Skeletal muscle satellite cell (primary cell): Measurements from ENCODE around the gene SCRT2.

Experiments used
- H3K27me3 ChIP-seq: 2 replicates; pipeline ENCODE4 v1.7.0; 2013; ENCODE audit warnings: low read length; ENCODE audit not compliant: control insufficient read depth, insufficient read depth
- H3K36me3 ChIP-seq: 2 replicates; pipeline ENCODE4 v1.7.0; 2013; ENCODE audit warnings: mild to moderate bottlenecking, control low read depth, low read length; ENCODE audit not compliant: insufficient read depth
- H3K4me1 ChIP-seq: 2 replicates; pipeline ENCODE4 v1.7.0; 2013; ENCODE audit warnings: low read length; ENCODE audit not compliant: control insufficient read depth, insufficient read depth
- H3K4me2 ChIP-seq: 2 replicates; pipeline ENCODE4 v1.7.0; 2013; ENCODE audit warnings: mild to moderate bottlenecking, low read length
- H3K4me3 ChIP-seq: 2 replicates; pipeline ENCODE4 v1.7.0; 2013; ENCODE audit warnings: low read length
- H3K9ac ChIP-seq: 2 replicates; pipeline ENCODE4 v1.7.0; 2013; ENCODE audit warnings: mild to moderate bottlenecking, low read depth, low read length, moderate library complexity
- H3K9me3 ChIP-seq: replicated peaks from 2 replicates; pipeline ENCODE4 v1.7.0; 2013; ENCODE audit warnings: mild to moderate bottlenecking, control low read depth, low read length

SCRT2 gene

DNA sequence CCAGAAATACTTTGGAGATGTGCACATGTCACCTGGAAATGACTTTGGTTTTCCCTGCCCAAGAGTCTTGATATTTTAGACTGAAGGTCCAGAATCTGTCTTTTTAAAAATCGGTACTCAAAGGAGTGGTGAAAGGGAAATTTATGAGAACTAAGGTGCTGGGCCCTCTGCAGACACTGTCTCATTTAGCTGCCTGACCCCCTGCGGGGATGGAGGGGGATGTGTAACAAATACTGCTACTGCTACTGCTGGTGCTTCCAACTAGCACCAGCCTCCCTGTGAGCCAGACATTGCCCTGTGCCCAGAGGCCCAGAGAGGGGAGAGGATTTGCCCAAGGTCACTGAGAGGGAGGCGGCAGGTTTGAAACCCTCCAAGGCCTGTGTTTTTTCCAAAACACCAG, 7.0 kb downstream of the SCRT2 start:
- Histone ChIP-seq H3K9me3 (no peaks in the 10 kb centered on the region), H3K4me1 (no peaks in the 10 kb centered on the region), H3K27me3 (peaks cover 81% of the 10 kb centered on the region), H3K36me3 (no peaks in the 10 kb centered on the region), H3K9ac (no peak overlapping the region), H3K4me3 (no peak overlapping the region), H3K4me2 (no peak overlapping the region)

DNA sequence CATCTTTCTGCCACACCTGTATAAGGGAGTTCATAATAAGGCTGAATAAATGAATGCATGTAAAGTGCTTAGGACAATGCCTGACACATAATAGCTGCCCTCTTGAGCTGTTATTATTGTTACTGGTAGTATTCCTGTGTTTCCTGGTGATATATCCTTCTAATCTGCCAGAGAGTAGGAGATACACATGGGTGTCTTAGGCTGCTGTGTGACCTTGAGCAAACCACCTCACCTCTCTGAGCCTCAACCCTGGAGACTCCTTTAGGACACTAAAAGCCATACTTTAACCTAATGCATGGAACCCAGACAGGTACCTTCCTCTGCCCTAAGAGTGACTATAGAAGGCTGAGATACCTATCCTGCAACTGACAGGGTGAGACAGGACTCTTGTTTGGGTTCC, 7.6 kb downstream of the SCRT2 start:
- no peak overlapping the region for H3K9ac ChIP-seq
- peaks cover 81% of the 10 kb centered on the region for H3K27me3 ChIP-seq
- H3K4me1 ChIP-seq = no peaks in the 10 kb centered on the region
- no peaks in the 10 kb centered on the region for H3K36me3 ChIP-seq
- H3K4me2 ChIP-seq = no peak overlapping the region
- H3K9me3 ChIP-seq = no peaks in the 10 kb centered on the region
- H3K4me3 ChIP-seq = no peak overlapping the region

DNA sequence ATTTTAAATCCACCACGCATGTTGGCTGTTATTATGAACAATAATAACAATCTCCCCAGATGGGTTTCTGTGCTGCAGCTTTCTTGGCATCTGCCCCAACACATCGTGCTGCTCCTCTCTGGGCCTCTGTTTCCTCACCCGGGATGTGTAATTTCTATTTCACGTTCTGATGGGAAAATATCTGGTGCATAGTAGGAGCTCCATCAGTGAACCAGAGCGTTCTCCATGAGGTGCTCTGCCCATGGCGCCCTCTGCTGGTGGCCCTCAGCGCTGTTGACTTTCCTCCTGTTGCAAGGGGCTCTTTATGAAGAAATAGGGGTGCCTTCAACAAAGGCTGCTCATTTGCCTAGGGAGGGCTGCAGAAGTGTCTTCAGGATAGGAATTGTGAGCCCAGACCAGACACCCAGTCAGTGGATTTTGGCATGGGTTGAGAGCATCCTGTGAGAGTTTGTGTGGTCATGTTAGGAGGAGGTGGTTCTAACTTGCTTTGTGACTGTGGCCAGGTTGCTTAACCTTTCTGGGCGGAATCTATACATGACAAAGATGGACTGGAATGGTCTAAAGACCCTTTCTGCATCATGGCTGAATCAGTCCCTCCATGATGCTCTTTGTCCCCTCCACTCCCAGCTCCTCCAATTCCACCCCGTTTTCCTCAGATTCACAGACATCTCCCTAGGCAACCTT, 8.1 kb downstream of the SCRT2 start:
- no peaks in the 10 kb centered on the region for H3K9me3 ChIP-seq
- H3K9ac ChIP-seq = no peak overlapping the region
- H3K4me3 ChIP-seq = no peak overlapping the region
- no peaks in the 10 kb centered on the region for H3K36me3 ChIP-seq
- no peak overlapping the region for H3K4me2 ChIP-seq
- peaks cover 84% of the 10 kb centered on the region for H3K27me3 ChIP-seq
- H3K4me1 ChIP-seq = no peaks in the 10 kb centered on the region

DNA sequence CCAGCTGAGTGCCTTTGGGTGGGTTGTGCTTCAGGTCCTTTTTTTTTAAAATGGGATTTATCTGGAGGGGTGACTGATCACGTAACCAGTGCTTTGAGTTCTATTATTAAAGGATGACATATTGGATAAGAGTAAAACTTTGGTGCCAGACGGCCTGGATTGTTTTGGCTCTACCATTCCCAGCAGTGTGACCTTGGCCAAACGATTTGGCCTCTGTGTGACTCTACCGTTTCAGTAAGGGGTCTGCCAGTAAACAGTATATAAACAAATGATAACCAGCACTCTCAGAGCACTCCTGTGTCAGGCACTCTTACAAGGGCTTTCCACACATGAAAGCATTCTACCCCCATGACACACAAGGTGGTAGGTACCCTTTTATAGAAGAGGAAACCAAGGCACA, 8.7 kb downstream of the SCRT2 start:
- H3K4me1 ChIP-seq = no peaks in the 10 kb centered on the region
- H3K9me3 ChIP-seq = no peaks in the 10 kb centered on the region
- H3K9ac ChIP-seq = no peak overlapping the region
- H3K36me3 ChIP-seq = no peaks in the 10 kb centered on the region
- no peak overlapping the region for H3K4me2 ChIP-seq
- no peak overlapping the region for H3K4me3 ChIP-seq
- H3K27me3 ChIP-seq = peaks cover 84% of the 10 kb centered on the region

DNA sequence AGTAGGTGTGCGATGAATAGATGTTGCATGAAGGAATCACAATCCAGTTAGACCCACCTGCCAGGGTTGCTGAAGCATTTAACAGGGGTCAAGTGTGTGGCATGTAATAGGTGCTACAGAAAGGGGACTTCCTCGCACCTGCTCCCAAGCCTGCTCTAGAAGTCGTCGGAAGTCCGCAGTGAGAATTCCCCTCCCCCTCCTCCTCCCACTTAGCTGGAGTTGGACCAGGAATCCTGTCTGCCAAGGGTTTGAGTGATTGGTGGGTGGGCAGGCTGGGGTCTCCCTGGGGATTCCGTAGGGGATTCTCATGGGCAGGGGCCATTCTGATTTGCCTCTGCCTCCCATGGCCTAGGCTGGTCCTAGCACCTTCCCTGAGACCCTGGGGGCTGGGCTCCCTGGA, 10.3 kb downstream of the SCRT2 start:
- H3K9ac ChIP-seq = no peak overlapping the region
- H3K4me1 ChIP-seq = peaks cover 9% of the 10 kb centered on the region
- no peaks in the 10 kb centered on the region for H3K36me3 ChIP-seq
- no peak overlapping the region for H3K4me2 ChIP-seq
- peaks cover 81% of the 10 kb centered on the region for H3K27me3 ChIP-seq
- no peaks in the 10 kb centered on the region for H3K9me3 ChIP-seq
- H3K4me3 ChIP-seq = no peak overlapping the region

DNA sequence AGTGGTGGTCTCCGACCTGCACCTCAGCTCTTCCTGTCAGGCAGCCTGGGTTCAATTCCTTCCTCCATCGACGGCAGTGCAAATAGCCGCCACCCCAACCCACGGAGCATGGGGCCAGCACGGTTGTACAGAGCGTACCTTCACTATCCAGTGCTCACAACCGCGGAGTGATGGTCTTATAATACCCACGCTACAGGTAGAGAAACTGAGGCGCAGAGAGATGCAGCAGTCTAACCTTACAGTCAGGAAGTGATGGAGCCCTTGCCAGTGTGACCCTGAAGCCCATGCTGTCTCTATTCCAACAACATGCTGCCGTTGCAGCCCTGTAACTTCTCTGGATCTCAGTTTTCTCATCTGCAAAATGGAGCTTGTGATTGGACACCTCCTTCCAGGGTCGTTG, 11.0 kb downstream of the SCRT2 start:
- no peak overlapping the region for H3K4me2 ChIP-seq
- H3K4me3 ChIP-seq = no peak overlapping the region
- no peaks in the 10 kb centered on the region for H3K9me3 ChIP-seq
- H3K4me1 ChIP-seq = peaks cover 9% of the 10 kb centered on the region
- H3K27me3 ChIP-seq = peaks cover 75% of the 10 kb centered on the region
- no peaks in the 10 kb centered on the region for H3K36me3 ChIP-seq
- H3K9ac ChIP-seq = no peak overlapping the region

DNA sequence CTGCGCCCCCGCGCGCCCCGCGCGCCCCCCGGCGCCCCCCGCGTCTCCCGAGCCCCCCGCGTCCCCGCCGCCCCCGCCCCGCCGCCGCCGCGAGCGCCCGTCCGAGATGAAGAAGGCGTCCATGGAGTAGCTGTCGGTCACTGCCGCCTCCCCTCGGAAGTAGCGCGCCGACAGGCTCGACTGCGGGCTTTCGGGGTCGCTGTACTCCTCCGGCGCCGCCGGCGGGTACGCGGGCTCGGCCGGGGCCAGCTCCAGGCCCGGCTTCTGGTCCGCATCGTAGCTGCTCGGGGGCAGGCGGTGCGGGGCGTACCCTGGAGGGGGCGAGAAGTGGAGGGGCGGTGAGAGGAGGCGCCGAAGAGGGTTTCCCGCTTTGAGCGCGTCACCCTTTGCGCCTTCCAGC, 11.5 kb downstream of the SCRT2 start:
- no peaks in the 10 kb centered on the region for H3K36me3 ChIP-seq
- peaks cover 9% of the 10 kb centered on the region for H3K4me1 ChIP-seq
- H3K9me3 ChIP-seq = no peaks in the 10 kb centered on the region
- H3K4me2 ChIP-seq = no peak overlapping the region
- no peak overlapping the region for H3K9ac ChIP-seq
- no peak overlapping the region for H3K4me3 ChIP-seq
- peaks cover 72% of the 10 kb centered on the region for H3K27me3 ChIP-seq

DNA sequence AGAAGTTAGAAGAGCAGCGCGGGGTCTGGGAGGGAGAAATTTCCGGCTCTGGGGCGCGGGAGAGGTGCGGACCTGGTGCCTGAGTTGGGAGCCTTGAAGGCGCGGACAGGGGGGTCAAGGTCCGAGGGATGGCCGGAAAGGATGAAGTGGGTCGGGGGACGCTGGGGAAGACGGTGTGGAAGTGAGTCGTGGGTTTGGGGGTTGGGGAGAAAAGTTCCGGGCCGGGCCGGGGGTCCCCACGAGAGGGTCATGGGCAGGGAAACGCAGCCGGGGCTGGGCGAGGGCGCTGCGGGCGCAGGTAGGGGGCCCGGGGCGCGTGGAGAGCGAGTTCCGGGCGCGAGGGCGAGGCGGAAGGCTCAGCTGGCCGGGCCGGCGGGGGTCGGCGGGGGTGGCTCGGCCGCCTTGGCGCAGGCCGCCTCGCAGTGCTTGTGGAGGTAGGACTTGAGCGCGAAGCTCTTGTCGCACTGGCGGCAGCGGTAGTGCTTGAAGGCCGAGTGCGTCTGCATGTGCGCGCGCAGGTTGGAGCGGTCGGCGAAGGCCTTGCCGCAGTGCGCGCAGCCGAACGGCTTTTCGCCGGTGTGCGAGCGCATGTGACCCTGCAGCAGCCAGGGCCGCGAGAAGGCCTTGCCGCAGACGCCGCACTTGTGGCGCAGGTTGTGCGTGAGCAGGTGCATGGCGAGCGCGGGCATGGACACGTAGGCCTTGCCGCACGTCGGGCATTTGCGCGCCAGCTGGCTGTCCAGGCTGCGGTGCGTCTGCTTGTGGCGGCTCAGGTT, 12.1 kb downstream of the SCRT2 start:
- Histone ChIP-seq H3K27me3 (peaks cover 68% of the 10 kb centered on the region), H3K4me3 (no peak overlapping the region), H3K36me3 (no peaks in the 10 kb centered on the region), H3K9ac (no peak overlapping the region), H3K9me3 (no peaks in the 10 kb centered on the region), H3K4me1 (peaks cover 13% of the 10 kb centered on the region), H3K4me2 (no peak overlapping the region)

DNA sequence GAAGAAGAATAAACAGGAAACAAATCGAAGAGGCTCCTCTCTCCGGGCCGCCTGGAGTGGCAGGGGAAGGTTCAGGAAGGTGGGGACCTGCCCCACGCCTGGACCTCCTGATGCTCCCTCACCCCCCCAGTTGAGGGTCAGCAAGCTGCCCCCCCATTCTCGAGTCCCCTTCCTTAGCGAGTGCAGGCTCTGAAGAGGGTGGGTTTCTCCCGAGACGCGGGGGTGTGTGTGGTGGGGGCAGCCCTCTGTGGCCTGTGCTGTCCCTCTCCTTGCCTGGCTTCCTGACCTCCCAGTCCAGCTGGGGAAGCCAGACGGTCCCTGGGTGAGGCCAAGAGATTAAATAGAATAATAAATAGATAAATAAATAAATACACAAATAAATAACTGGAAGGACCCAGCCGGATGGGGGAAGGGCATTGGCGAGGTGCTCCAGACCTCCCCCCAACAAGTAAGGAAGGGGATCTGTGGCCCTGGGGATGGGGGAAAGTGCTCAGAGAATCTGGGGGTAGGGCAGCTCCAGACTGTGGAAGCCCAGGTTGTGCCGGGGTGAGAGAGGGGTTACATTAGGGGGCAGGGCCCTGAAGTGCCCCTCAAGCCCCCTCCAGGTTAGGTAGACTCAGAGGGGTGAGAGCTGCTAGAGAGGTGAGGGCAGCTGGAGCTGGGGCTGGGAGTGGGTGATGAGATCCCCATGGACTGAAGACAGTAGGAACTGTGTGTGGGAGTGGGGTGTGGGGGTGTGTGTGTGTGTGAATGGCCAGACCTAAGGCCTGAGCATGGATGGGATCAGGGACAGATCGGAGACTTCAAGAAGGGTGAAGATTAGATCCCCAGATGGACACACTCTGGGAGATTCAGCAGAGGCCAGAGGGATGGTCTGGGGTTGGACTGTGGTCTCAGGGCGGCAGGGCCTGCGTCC, 13.1 kb downstream of the SCRT2 start:
- Histone ChIP-seq H3K9me3 (no peaks in the 10 kb centered on the region), H3K27me3 (peaks cover 67% of the 10 kb centered on the region), H3K4me2 (no peak overlapping the region), H3K4me3 (no peak overlapping the region), H3K36me3 (no peaks in the 10 kb centered on the region), H3K9ac (no peak overlapping the region), H3K4me1 (peaks cover 13% of the 10 kb centered on the region)

DNA sequence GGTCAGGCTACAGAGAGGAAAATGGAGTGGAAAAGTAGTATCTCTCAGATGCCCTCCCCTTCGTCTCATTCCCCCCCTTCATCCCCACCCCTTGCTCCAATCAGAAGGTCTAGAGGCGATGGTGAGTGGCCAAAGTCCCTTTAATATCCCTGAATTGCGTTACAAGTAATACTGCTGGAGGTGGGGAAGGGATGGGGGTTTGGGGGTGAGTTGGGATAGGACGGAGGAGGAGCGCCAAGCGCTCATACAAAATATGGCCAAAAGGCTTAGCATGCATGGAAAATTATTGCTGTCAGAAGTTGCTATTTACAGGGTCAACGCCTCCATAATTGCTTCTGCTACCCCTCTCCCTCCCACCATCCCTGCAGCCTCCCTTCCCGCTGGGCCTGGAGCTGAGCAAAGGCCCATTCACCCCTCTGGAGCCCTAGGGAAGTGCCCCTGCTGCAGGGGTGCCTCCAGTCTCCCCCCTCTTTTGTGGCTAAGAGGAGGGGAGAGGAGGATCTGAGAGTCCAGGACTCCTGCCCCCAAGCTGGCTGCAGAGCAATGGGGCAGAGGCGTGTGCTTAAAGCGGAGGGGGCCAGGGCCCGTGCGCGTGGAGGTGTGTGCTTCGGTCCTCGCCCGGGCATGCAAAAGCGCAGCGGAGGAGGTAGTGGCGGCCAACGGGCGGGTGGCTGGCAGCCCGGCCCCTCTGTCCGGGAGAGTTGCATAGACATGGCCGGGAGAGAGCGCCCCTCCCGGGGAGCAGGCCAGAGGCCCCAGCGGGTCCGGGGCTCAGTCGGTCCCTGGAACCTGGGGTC, 13.9 kb downstream of the SCRT2 start:
- Histone ChIP-seq H3K4me2 (no peak overlapping the region), H3K4me3 (no peak overlapping the region), H3K9me3 (no peaks in the 10 kb centered on the region), H3K9ac (no peak overlapping the region), H3K27me3 (peaks cover 68% of the 10 kb centered on the region), H3K4me1 (peaks cover 13% of the 10 kb centered on the region), H3K36me3 (no peaks in the 10 kb centered on the region)
